ENCODE measurements around the gene ARHGAP18. TPM values are rescaled to one million over a fixed set of nuclear protein-coding genes. Genes with fewer than 3 reads are reported as not detected.

The ARHGAP18 gene
- total RNA-seq, 1 experiment from 2014 or later = 2.4 TPM

GRCh38 chr6:129662406-129662766 lies 47.6 kb downstream of the ARHGAP18 start:
- no peaks in the 10 kb centered on the region for H3K27me3 Mint-ChIP-seq (ENCODE audit: low read depth)
- Histone ChIP-seq H4K91ac (ENCODE audit: insufficient read length, low read depth, low read length) (no peak overlapping the region), H2AK5ac (ENCODE audit: insufficient read length, low read length) (no peak overlapping the region), H3K18ac (ENCODE audit: insufficient read length, low read depth, low read length) (no peak overlapping the region), H3K9ac (ENCODE audit: extremely low read depth, insufficient read length, low read length) (no peak overlapping the region), H2BK15ac (ENCODE audit: low read depth, low read length) (no peak overlapping the region), H3K9me3 (ENCODE audit: control insufficient read depth, low read depth, low read length) (no peaks in the 10 kb centered on the region), H4K5ac (ENCODE audit: insufficient read length, low read depth, low read length) (no peak overlapping the region), H3K27me3 (ENCODE audit: insufficient read depth, low read length) (no peaks in the 10 kb centered on the region), H3K56ac (ENCODE audit: insufficient read length, low read depth, low read length) (no peak overlapping the region), H3K79me1 (ENCODE audit: insufficient read depth, low read depth, low read length, poor library complexity, severe bottlenecking) (no peaks in the 10 kb centered on the region), H2BK12ac (ENCODE audit: insufficient read length, low read depth, low read length) (no peak overlapping the region), H3K27ac (ENCODE audit: insufficient read length, low read depth, low read length) (no peak overlapping the region), H3T11ph (ENCODE audit: low read length) (no peak overlapping the region), H3K23ac (ENCODE audit: insufficient read length, low read depth, low read length) (no peak overlapping the region), H3K14ac (ENCODE audit: insufficient read depth, low read length) (no peak overlapping the region), H2AFZ (ENCODE audit: low read length) (no peak overlapping the region), H4K8ac (replicated peaks; ENCODE audit: insufficient read length, low read depth, low read length) (no peak overlapping the region), H2BK20ac (ENCODE audit: low read depth, low read length, poor library complexity, severe bottlenecking) (no peak overlapping the region), H3K4me2 (ENCODE audit: insufficient read depth, insufficient read length, low read length) (no peak overlapping the region), H2BK120ac (ENCODE audit: low read depth, low read length, poor library complexity, severe bottlenecking) (no peak overlapping the region), H3K23me2 (ENCODE audit: insufficient read length, low read depth, low read length, poor library complexity, severe bottlenecking) (no peaks in the 10 kb centered on the region), H2BK5ac (ENCODE audit: insufficient read length, low read length) (no peak overlapping the region), H4K20me1 (ENCODE audit: control insufficient read depth, insufficient read depth, insufficient read length) (no peaks in the 10 kb centered on the region), H3K79me2 (ENCODE audit: insufficient read depth, low read length) (no peaks in the 10 kb centered on the region), H3K4ac (ENCODE audit: low read depth, low read length) (no peak overlapping the region), H3K4me1 (ENCODE audit: insufficient read depth, low read length) (no peaks in the 10 kb centered on the region; the same call in 1 of the 2 replicates)
- TF ChIP-seq CTCF (conservative IDR thresholded peaks at IDR 0.05) = no peak
- no peaks in the 10 kb centered on the region for H3K9me3 Mint-ChIP-seq
- no peak for DNase-seq
- no CpG with 5 or more reads among the region's 2 CpGs for WGBS (ENCODE audit: extremely low coverage, insufficient read length, low lambda C conversion rate)
- H3K27ac Mint-ChIP-seq = no peak overlapping the region; a peak in 1 of 7 replicates
- no peak overlapping the region for H3K4me3 Mint-ChIP-seq
- no peaks in the 10 kb centered on the region for H3K36me3 Mint-ChIP-seq (ENCODE audit: insufficient read depth in 1 of 3, low read depth in 3 of 3)
- H3K4me1 Mint-ChIP-seq = peaks cover 4 to 5% of the 10 kb centered on the region in 2 experiments
